Measurements from ENCODE around the gene PDSS2.

The PDSS2 gene

GRCh38 chr6:107315114-107315513, 144.2 kb downstream of the PDSS2 start:
- no peaks in the 10 kb centered on the region for H3K36me3 ChIP-seq (ENCODE audit: insufficient read depth)
- H4K20me1 ChIP-seq (ENCODE audit: insufficient read depth) = no peaks in the 10 kb centered on the region
- no peak overlapping the region for H3K27ac ChIP-seq
- no peaks in the 10 kb centered on the region for H3K79me2 ChIP-seq (ENCODE audit: insufficient read depth, low read depth)
- no peak overlapping the region for H3K4me2 ChIP-seq
- TF ChIP-seq, protein P1, sequence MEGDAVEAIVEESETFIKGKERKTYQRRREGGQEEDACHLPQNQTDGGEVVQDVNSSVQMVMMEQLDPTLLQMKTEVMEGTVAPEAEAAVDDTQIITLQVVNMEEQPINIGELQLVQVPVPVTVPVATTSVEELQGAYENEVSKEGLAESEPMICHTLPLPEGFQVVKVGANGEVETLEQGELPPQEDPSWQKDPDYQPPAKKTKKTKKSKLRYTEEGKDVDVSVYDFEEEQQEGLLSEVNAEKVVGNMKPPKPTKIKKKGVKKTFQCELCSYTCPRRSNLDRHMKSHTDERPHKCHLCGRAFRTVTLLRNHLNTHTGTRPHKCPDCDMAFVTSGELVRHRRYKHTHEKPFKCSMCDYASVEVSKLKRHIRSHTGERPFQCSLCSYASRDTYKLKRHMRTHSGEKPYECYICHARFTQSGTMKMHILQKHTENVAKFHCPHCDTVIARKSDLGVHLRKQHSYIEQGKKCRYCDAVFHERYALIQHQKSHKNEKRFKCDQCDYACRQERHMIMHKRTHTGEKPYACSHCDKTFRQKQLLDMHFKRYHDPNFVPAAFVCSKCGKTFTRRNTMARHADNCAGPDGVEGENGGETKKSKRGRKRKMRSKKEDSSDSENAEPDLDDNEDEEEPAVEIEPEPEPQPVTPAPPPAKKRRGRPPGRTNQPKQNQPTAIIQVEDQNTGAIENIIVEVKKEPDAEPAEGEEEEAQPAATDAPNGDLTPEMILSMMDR (conservative IDR thresholded peaks at IDR 0.05; ENCODE audit: low read depth, low read length) = no peak
- no peaks in the 10 kb centered on the region for H3K4me1 ChIP-seq (ENCODE audit: low read depth, poor library complexity, severe bottlenecking)
- H3K27me3 ChIP-seq (ENCODE audit: insufficient read depth, low read depth) = no peaks in the 10 kb centered on the region
- H3K9ac ChIP-seq = no peak overlapping the region
- no peak overlapping the region for H2AFZ ChIP-seq (ENCODE audit: low read depth)
- H3K4me3 ChIP-seq (IDR thresholded peaks at IDR 0.05; ENCODE audit: insufficient read depth, low read depth, low read length) = no peak overlapping the region

DNA sequence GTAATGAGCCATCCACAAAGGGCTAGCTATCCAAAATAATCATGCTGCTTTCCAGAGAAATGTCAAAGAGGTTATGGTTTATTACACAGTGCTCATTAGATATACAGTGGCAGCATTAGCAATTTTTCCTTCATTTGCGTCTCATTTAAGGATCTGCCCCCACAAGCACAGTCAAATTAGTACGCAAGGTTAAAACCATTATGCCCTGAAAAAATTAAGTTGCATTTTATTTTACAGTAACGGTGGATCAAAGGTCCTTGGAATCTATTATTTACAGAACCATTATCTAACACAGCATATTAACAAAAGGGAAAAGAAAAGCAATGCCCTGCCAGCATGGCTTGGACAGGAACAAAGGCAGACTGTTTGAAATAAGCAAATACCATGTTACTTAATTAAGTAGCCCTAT, 144.8 kb downstream of the PDSS2 start:
- Histone ChIP-seq H3K9ac (no peak overlapping the region), H3K27ac (no peak overlapping the region), H3K4me3 (IDR thresholded peaks at IDR 0.05; ENCODE audit: insufficient read depth, low read depth, low read length) (no peak overlapping the region), H4K20me1 (ENCODE audit: insufficient read depth) (no peaks in the 10 kb centered on the region), H3K27me3 (ENCODE audit: insufficient read depth, low read depth) (no peaks in the 10 kb centered on the region), H3K4me2 (no peak overlapping the region), H3K36me3 (ENCODE audit: insufficient read depth) (no peaks in the 10 kb centered on the region), H3K79me2 (ENCODE audit: insufficient read depth, low read depth) (no peaks in the 10 kb centered on the region), H3K4me1 (ENCODE audit: low read depth, poor library complexity, severe bottlenecking) (no peaks in the 10 kb centered on the region), H2AFZ (ENCODE audit: low read depth) (no peak overlapping the region)
- TF ChIP-seq, protein P1 (conservative IDR thresholded peaks at IDR 0.05; ENCODE audit: low read depth, low read length) = no peak

DNA sequence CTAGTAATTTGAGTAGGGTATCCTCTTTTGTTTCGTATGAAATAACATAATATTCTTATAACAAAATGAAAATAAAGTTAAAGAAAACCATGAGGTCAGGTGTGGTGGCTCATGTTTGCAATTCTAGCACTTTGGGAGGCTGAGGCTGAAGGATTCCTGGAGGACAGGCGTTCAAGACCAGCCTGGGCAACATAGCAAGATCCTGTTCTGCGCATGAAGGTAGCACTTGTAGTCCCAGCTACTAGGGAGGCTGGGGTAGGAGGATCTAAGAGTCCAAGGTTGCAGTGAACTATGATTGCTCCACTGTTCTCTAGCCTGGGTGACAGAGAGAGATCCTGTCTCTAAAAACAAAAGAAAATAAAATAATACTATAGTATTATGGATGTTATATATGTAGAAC, 145.6 kb downstream of the PDSS2 start:
- Histone ChIP-seq H4K20me1 (ENCODE audit: insufficient read depth) (no peaks in the 10 kb centered on the region), H3K4me3 (IDR thresholded peaks at IDR 0.05; ENCODE audit: insufficient read depth, low read depth, low read length) (no peak overlapping the region), H3K9ac (no peak overlapping the region), H3K4me1 (ENCODE audit: low read depth, poor library complexity, severe bottlenecking) (peaks cover 2% of the 10 kb centered on the region), H3K4me2 (no peak overlapping the region), H3K27ac (no peak overlapping the region), H2AFZ (ENCODE audit: low read depth) (no peak overlapping the region), H3K36me3 (ENCODE audit: insufficient read depth) (no peaks in the 10 kb centered on the region), H3K79me2 (ENCODE audit: insufficient read depth, low read depth) (no peaks in the 10 kb centered on the region), H3K27me3 (ENCODE audit: insufficient read depth, low read depth) (no peaks in the 10 kb centered on the region)
- TF ChIP-seq, protein P1 (conservative IDR thresholded peaks at IDR 0.05; ENCODE audit: low read depth, low read length) = no peak

- no peaks in the 10 kb centered on the region for H4K20me1 ChIP-seq (ENCODE audit: insufficient read depth)
- H3K27ac ChIP-seq = no peak overlapping the region
- peaks cover 15% of the 10 kb centered on the region for H3K4me1 ChIP-seq (ENCODE audit: low read depth, poor library complexity, severe bottlenecking)
- no peak overlapping the region for H3K4me2 ChIP-seq
- H3K4me3 ChIP-seq (IDR thresholded peaks at IDR 0.05; ENCODE audit: insufficient read depth, low read depth, low read length) = no peak overlapping the region
- no peak overlapping the region for H3K9ac ChIP-seq
- no peaks in the 10 kb centered on the region for H3K36me3 ChIP-seq (ENCODE audit: insufficient read depth)
- TF ChIP-seq, protein P1 (conservative IDR thresholded peaks at IDR 0.05; ENCODE audit: low read depth, low read length) = no peak
- no peak overlapping the region for H2AFZ ChIP-seq (ENCODE audit: low read depth)
- H3K27me3 ChIP-seq (ENCODE audit: insufficient read depth, low read depth) = no peaks in the 10 kb centered on the region
- H3K79me2 ChIP-seq (ENCODE audit: insufficient read depth, low read depth) = no peaks in the 10 kb centered on the region
These were observed 149.0 kb downstream of the PDSS2 start for GRCh38 chr6:107310362-107310761.
